ENCODE measurements around the gene RUBCN.
A peak's percentile ranks its signal among the peaks of the same experiment; 100 is the strongest.
"Not testable (repeated sequence)": the region's sequence is repeated elsewhere in the genome, so short reads cannot be mapped to it uniquely, and the experiment has no call there.

Gene RUBCN

GRCh38 chr3:197718891-197719290 lies 17.8 kb downstream of the RUBCN start:
- TF ChIP-seq OSR1 (CRISPR knock-in tag; IDR thresholded peaks at IDR 0.05) = no peak
- no peak for TF ChIP-seq TSHZ2 (CRISPR knock-in tag; IDR thresholded peaks at IDR 0.05)
- no peak for TF ChIP-seq ZNF8 (CRISPR knock-in tag; IDR thresholded peaks at IDR 0.05)
- TF ChIP-seq TCF4 (CRISPR knock-in tag; IDR thresholded peaks at IDR 0.05; ENCODE audit: borderline replicate concordance) = no peak
- TF ChIP-seq SNAI2 (CRISPR knock-in tag; IDR thresholded peaks at IDR 0.05) = no peak
- no peak for TF ChIP-seq BACH2 (CRISPR knock-in tag; IDR thresholded peaks at IDR 0.05; ENCODE audit: borderline replicate concordance)
- TF ChIP-seq ZC3H10 (CRISPR knock-in tag; IDR thresholded peaks at IDR 0.05) = no peak
- no peak for TF ChIP-seq ISL1 (CRISPR knock-in tag; IDR thresholded peaks at IDR 0.05)
- peak; percentile 94 for ATAC-seq

GRCh38 chr3:197714251-197714650 lies 22.5 kb downstream of the RUBCN start:
- no peak for ATAC-seq
- TF ChIP-seq TSHZ2 (CRISPR knock-in tag; IDR thresholded peaks at IDR 0.05) (no peak), TCF4 (CRISPR knock-in tag; IDR thresholded peaks at IDR 0.05; ENCODE audit: borderline replicate concordance) (no peak), RARB (CRISPR knock-in tag; IDR thresholded peaks at IDR 0.05) (no peak), ZNF565 (CRISPR knock-in tag; conservative IDR thresholded peaks at IDR 0.05; ENCODE audit: low read depth) (no peak), ISL1 (CRISPR knock-in tag; IDR thresholded peaks at IDR 0.05) (no peak), ZC3H10 (CRISPR knock-in tag; IDR thresholded peaks at IDR 0.05) (no peak), ZNF8 (CRISPR knock-in tag; IDR thresholded peaks at IDR 0.05) (no peak), ZNF70 (CRISPR knock-in tag; IDR thresholded peaks at IDR 0.05) (no peak), ZFP30 (CRISPR knock-in tag; IDR thresholded peaks at IDR 0.05) (no peak), GLIS3 (CRISPR knock-in tag; IDR thresholded peaks at IDR 0.05) (no peak)
- TF ChIP-seq, protein P1, sequence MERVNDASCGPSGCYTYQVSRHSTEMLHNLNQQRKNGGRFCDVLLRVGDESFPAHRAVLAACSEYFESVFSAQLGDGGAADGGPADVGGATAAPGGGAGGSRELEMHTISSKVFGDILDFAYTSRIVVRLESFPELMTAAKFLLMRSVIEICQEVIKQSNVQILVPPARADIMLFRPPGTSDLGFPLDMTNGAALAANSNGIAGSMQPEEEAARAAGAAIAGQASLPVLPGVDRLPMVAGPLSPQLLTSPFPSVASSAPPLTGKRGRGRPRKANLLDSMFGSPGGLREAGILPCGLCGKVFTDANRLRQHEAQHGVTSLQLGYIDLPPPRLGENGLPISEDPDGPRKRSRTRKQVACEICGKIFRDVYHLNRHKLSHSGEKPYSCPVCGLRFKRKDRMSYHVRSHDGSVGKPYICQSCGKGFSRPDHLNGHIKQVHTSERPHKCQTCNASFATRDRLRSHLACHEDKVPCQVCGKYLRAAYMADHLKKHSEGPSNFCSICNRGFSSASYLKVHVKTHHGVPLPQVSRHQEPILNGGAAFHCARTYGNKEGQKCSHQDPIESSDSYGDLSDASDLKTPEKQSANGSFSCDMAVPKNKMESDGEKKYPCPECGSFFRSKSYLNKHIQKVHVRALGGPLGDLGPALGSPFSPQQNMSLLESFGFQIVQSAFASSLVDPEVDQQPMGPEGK (CRISPR knock-in tag; IDR thresholded peaks at IDR 0.05; ENCODE audit: borderline replicate concordance) = no peak

GRCh38 chr3:197713477-197713822 lies 23.3 kb downstream of the RUBCN start:
- peak; percentile 40 for ATAC-seq

DNA sequence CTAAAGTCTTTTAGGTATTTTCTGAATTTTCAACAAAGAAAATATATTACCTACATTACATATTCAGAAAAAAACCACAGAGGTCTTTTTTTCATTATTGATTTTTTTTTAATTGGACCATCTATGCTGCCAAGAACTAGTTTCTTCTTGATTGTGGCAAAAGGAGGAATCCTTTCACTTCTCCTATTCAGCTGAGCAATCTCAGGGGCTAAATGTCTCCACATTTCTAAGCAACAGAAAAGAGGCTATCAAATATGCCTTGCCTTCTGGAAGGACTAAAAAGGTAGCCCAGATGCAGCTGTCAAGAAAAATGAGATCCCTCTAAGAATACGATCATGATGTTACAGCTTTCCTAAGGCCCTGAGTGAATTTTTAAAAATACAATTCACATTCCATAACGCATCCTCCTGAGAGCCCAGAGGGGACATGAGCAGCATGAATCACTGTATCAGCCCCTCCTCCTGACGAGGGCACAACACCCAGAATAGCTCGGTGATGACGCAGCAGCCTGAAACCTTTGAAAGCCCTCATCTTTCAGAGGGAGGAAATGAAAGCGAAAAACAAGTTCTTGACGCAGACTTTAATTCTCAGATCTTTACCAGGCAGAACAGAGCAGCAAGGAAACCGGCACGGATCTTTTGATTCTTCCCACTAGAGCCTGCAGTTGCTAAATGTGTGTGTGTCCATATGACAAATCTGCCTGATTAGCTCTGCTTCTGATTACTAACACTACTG lies 24.6 kb downstream of the RUBCN start:
- TF ChIP-seq, protein P2, sequence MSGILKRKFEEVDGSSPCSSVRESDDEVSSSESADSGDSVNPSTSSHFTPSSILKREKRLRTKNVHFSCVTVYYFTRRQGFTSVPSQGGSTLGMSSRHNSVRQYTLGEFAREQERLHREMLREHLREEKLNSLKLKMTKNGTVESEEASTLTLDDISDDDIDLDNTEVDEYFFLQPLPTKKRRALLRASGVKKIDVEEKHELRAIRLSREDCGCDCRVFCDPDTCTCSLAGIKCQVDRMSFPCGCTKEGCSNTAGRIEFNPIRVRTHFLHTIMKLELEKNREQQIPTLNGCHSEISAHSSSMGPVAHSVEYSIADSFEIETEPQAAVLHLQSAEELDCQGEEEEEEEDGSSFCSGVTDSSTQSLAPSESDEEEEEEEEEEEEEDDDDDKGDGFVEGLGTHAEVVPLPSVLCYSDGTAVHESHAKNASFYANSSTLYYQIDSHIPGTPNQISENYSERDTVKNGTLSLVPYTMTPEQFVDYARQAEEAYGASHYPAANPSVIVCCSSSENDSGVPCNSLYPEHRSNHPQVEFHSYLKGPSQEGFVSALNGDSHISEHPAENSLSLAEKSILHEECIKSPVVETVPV (CRISPR knock-in tag; IDR thresholded peaks at IDR 0.05) = no peak
- TF ChIP-seq, protein P1 (CRISPR knock-in tag; IDR thresholded peaks at IDR 0.05; ENCODE audit: borderline replicate concordance) = 0 out of 2 replicates have a peak, but pooled peaks have one; percentile 14
- TF ChIP-seq ISL1 (CRISPR knock-in tag; IDR thresholded peaks at IDR 0.05) (peak; percentile 42; the same call in 1 of the 2 replicates), TOX (CRISPR knock-in tag; IDR thresholded peaks at IDR 0.05; ENCODE audit: borderline replicate concordance) (peak; percentile 81; the same call in 1 of the 2 replicates)
- peak; percentile 99 for ATAC-seq

More at GRCh38 chr3:197713477-197713822, 23.3 kb downstream of the RUBCN start:
- TF ChIP-seq TOX (CRISPR knock-in tag; IDR thresholded peaks at IDR 0.05; ENCODE audit: borderline replicate concordance) (no peak), ZC3H10 (CRISPR knock-in tag; IDR thresholded peaks at IDR 0.05) (no peak), GLIS3 (CRISPR knock-in tag; IDR thresholded peaks at IDR 0.05) (no peak), ZFP30 (CRISPR knock-in tag; IDR thresholded peaks at IDR 0.05) (no peak), SNAI2 (CRISPR knock-in tag; IDR thresholded peaks at IDR 0.05) (no peak), ZFP3 (CRISPR knock-in tag; IDR thresholded peaks at IDR 0.05) (0 out of 2 replicates have a peak, but pooled peaks have one; percentile 14), ESRRG (CRISPR knock-in tag; IDR thresholded peaks at IDR 0.05) (no peak)
- TF ChIP-seq, protein P3, sequence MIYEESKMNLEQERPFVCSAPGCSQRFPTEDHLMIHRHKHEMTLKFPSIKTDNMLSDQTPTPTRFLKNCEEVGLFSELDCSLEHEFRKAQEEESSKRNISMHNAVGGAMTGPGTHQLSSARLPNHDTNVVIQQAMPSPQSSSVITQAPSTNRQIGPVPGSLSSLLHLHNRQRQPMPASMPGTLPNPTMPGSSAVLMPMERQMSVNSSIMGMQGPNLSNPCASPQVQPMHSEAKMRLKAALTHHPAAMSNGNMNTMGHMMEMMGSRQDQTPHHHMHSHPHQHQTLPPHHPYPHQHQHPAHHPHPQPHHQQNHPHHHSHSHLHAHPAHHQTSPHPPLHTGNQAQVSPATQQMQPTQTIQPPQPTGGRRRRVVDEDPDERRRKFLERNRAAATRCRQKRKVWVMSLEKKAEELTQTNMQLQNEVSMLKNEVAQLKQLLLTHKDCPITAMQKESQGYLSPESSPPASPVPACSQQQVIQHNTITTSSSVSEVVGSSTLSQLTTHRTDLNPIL (CRISPR knock-in tag; IDR thresholded peaks at IDR 0.05; ENCODE audit: low read depth) = no peak

GRCh38 chr3:197710965-197711364 lies 25.7 kb downstream of the RUBCN start:
- not testable (repeated sequence) for ATAC-seq
